SK-N-MC (cell line): Measurements from ENCODE around the gene EXOG.

ENCODE experiments used
- EZH2 ChIP-seq: fragments of 200-600 bp; sonication (generic); IDR thresholded peaks from one replicate; pipeline ENCODE4 v1.6.1; 2017; ENCODE audit warnings: antibody characterized with exemption
- POLR2AphosphoS5 ChIP-seq: IDR thresholded peaks from 2 replicates; pipeline ENCODE4 v1.6.1; 2012; ENCODE audit warnings: mild to moderate bottlenecking, low read depth, low read length, borderline replicate concordance

DNA sequence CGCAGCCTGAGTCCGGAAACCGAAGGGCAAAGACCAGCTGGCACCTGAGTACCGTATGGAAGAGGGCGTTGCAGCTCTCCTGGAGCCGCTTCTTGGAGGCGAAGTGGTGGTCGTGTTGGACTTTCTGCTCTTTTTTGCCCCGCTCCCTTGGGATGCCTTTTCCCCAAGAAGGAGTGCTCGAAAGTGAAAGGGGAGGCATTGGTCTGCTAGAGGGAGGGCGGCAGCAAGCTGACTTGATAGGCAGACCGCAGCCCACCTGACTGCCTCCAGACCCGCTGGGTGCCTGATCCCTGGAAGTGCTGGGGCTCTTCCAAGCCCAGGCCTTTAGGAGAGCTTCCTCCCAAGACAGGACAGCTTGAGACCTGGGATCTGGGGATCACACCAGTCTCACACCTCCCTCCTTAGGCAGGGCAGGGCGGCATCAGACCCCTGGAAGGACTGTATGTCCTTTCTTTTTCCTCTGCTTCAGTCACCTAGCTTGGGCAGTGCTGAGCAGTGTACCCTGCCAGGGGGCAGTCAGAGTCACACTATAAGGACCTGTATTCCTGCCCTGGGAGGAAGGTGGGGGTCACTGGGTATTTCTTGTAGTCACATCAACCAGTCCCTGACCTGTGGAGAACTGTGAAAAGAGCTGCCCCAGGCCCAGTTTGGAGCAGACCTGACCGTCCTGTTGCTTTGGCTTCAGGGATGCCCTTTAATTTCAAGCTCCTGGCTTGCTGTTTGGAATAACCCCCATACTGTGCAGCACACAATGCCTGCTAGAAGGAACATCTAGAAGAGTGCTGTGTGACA lies 40.3 kb upstream of the EXOG start:
- TF ChIP-seq EZH2 (no peak), POLR2AphosphoS5 (no peak)
